ENCODE results near the gene LRRC14B. TPM values are rescaled to one million over a fixed set of nuclear protein-coding genes. Genes with fewer than 3 reads are reported as not detected.

Gene LRRC14B
- total RNA-seq, 1 donor from 2014 or later: not detected

GRCh38 chr5:172421-172820 is 18.9 kb upstream of the LRRC14B start:
- Mint-ChIP-seq H3K27me3 (peaks cover 4% of the 10 kb centered on the region), H3K27ac (no peak overlapping the region), H3K9me3 (no peaks in the 10 kb centered on the region), H3K4me3 (no peak overlapping the region), H3K4me1 (no peaks in the 10 kb centered on the region), H3K36me3 (ENCODE audit: low read depth) (no peaks in the 10 kb centered on the region)
- ChIA-PET CTCF (no interaction called here), POLR2A (no interaction called here)
- DNase-seq (no peak), ATAC-seq (ENCODE audit: low read depth) (no peak)
- intact Hi-C loops (cut with micrococcal nuclease): no loop called here
- no peak for TF ChIP-seq CTCF (IDR thresholded peaks at IDR 0.05)

- Mint-ChIP-seq H3K4me3 (no peak overlapping the region), H3K9me3 (no peaks in the 10 kb centered on the region), H3K27me3 (peaks cover 4% of the 10 kb centered on the region), H3K4me1 (no peaks in the 10 kb centered on the region), H3K27ac (no peak overlapping the region), H3K36me3 (ENCODE audit: low read depth) (no peaks in the 10 kb centered on the region)
- POLR2A ChIA-PET: no interaction called here
- ATAC-seq (ENCODE audit: low read depth) (no peak), DNase-seq (no peak)
- intact Hi-C loops (cut with micrococcal nuclease): no loop called here
- no peak for TF ChIP-seq CTCF (IDR thresholded peaks at IDR 0.05)
- CTCF ChIA-PET: no interaction called here
These were observed 18.4 kb upstream of the LRRC14B start for GRCh38 chr5:172841-173251.

GRCh38 chr5:173392-174290 is 17.7 kb upstream of the LRRC14B start:
- Mint-ChIP-seq H3K9me3 (no peaks in the 10 kb centered on the region), H3K36me3 (ENCODE audit: low read depth) (no peaks in the 10 kb centered on the region), H3K4me1 (no peaks in the 10 kb centered on the region), H3K4me3 (no peak overlapping the region), H3K27ac (no peak overlapping the region), H3K27me3 (peaks cover 4% of the 10 kb centered on the region)
- intact Hi-C loops (cut with micrococcal nuclease): no loop called here
- POLR2A ChIA-PET: no interaction called here
- TF ChIP-seq CTCF (IDR thresholded peaks at IDR 0.05): no peak
- DNase-seq (no peak), ATAC-seq (ENCODE audit: low read depth) (no peak)
- CTCF ChIA-PET: no interaction called here

- no peaks in the 10 kb centered on the region for H3K36me3 Mint-ChIP-seq (ENCODE audit: low read depth)
- no peak overlapping the region for H3K4me3 Mint-ChIP-seq
- DNase-seq: no peak
- intact Hi-C loops (cut with micrococcal nuclease): no loop called here
- H3K27ac Mint-ChIP-seq: no peak overlapping the region
- POLR2A ChIA-PET: no interaction called here
- no peaks in the 10 kb centered on the region for H3K4me1 Mint-ChIP-seq
- H3K9me3 Mint-ChIP-seq: no peaks in the 10 kb centered on the region
- no peak for ATAC-seq (ENCODE audit: low read depth)
- CTCF ChIA-PET: no interaction called here
- no peak for TF ChIP-seq CTCF (IDR thresholded peaks at IDR 0.05)
- peaks cover 4% of the 10 kb centered on the region for H3K27me3 Mint-ChIP-seq
These were observed 17.0 kb upstream of the LRRC14B start for GRCh38 chr5:174291-174600.

GRCh38 chr5:174876-175465 is 16.3 kb upstream of the LRRC14B start:
- H3K9me3 Mint-ChIP-seq: no peaks in the 10 kb centered on the region
- TF ChIP-seq CTCF (IDR thresholded peaks at IDR 0.05): no peak
- H3K36me3 Mint-ChIP-seq (ENCODE audit: low read depth): no peaks in the 10 kb centered on the region
- DNase-seq (no peak), ATAC-seq (ENCODE audit: low read depth) (no peak)
- H3K27me3 Mint-ChIP-seq: peaks cover 4% of the 10 kb centered on the region
- CTCF ChIA-PET: no interaction called here
- POLR2A ChIA-PET: no interaction called here
- no peak overlapping the region for H3K4me3 Mint-ChIP-seq
- no peaks in the 10 kb centered on the region for H3K4me1 Mint-ChIP-seq
- intact Hi-C loops (cut with micrococcal nuclease): no loop called here
- H3K27ac Mint-ChIP-seq: no peak overlapping the region

Measured in activated B cell treated with CpG ODN at 0.5 μM for 24 hours (primary cell).